A673 (cell line): ENCODE data around the gene ZYG11A. TPM values are rescaled to one million over a fixed set of nuclear protein-coding genes. Genes with fewer than 3 reads are reported as not detected.
A peak's percentile ranks its signal among the peaks of the same experiment; 100 is the strongest.

Experiments used
- BruUV-seq: library from RNA; stranded (reverse); fragments of 400-500 nt; replicated peaks from 2 replicates; lab custom pipeline; 2021; lab: Mats Ljungman, UMichigan
- CTCF ChIA-PET: fragments of 300-600 bp; sonication (Branson Sonifier 250); formaldehyde crosslinking; loops from one replicate; lab custom pipeline; 2022; ENCODE audit warnings: antibody characterized with exemption; lab: Charles Lee
- POLR2A ChIA-PET: fragments of 300-600 bp; sonication (Branson Sonifier 250); formaldehyde crosslinking; loops from one replicate; lab custom pipeline; 2022; ENCODE audit warnings: antibody characterized with exemption; ENCODE audit not compliant: low non-redundant PET; lab: Charles Lee
- DNase-seq: peaks from one replicate; pipeline ENCODE4 v3.0.0-alpha.2; 2015; ENCODE audit warnings: low spot score
- H3K27ac ChIP-seq: fragments of 200-600 bp; sonication (generic); 2 replicates; pipeline ENCODE4 v1.5.1; 2016; ENCODE audit warnings: mixed run types, low read depth, mild to moderate bottlenecking, mixed read lengths, antibody characterized with exemption, low read length; ENCODE audit not compliant: poor library complexity, severe bottlenecking
- H3K27me3 ChIP-seq: fragments of 200-600 bp; sonication (generic); replicated peaks from 2 replicates; pipeline ENCODE4 v1.6.1; 2017; ENCODE audit warnings: mixed run types, low read depth, mild to moderate bottlenecking, mixed read lengths, antibody characterized with exemption, low read length; ENCODE audit not compliant: insufficient read depth, poor library complexity
- H3K36me3 ChIP-seq: fragments of 200-600 bp; sonication (generic); 2 replicates; pipeline ENCODE4 v1.6.1; 2016; ENCODE audit warnings: mixed run types, mild to moderate bottlenecking, mixed read lengths, antibody characterized with exemption, low read length; ENCODE audit not compliant: insufficient read depth, poor library complexity, severe bottlenecking
- H3K4me1 ChIP-seq: fragments of 200-600 bp; sonication (generic); 2 replicates; pipeline ENCODE4 v1.6.1; 2017; ENCODE audit warnings: mixed run types, mild to moderate bottlenecking, mixed read lengths, antibody characterized with exemption, low read length; ENCODE audit not compliant: insufficient read depth, poor library complexity, severe bottlenecking
- H3K4me3 ChIP-seq: fragments of 200-600 bp; sonication (generic); 2 replicates; pipeline ENCODE4 v1.5.1; 2016; ENCODE audit warnings: low read depth, mixed run types, mild to moderate bottlenecking, mixed read lengths, low read length; ENCODE audit not compliant: poor library complexity, severe bottlenecking
- H3K9me3 ChIP-seq: fragments of 200-600 bp; sonication (generic); 2 replicates; pipeline ENCODE4 v1.6.1; 2016; ENCODE audit warnings: mixed run types, low read depth, mild to moderate bottlenecking, mixed read lengths, antibody characterized with exemption, low read length; ENCODE audit not compliant: poor library complexity, severe bottlenecking
- EZH2 ChIP-seq: fragments of 200-600 bp; sonication (generic); IDR thresholded peaks from 2 replicates; pipeline ENCODE4 v1.6.1; 2017; ENCODE audit warnings: borderline replicate concordance, low read depth, mild to moderate bottlenecking, mixed read lengths, antibody characterized with exemption, low read length; ENCODE audit not compliant: poor library complexity, severe bottlenecking
- intact Hi-C: fragments of 100-400 bp; cut with micrococcal nuclease; formaldehyde crosslinking; loops from one replicate; pipeline ENCODE4 v1.10.0; 2022; ENCODE audit not compliant: unreplicated experiment
- total RNA-seq: library from RNA; stranded (reverse); gene quantifications from 2 replicates; pipeline ENCODE4 v1.2.3, GENCODE V29; 2021
- TF ChIP-seq, protein P1 (sequence below): fragments of 300-800, 200-600 bp; sonication (generic); conservative IDR thresholded peaks from 2 replicates; pipeline ENCODE4 v1.5.1; 2017; ENCODE audit warnings: low read depth, mild to moderate bottlenecking, antibody characterized with exemption, low read length, moderate library complexity, mixed read lengths

The ZYG11A gene
- total RNA-seq, 1 experiment from 2014 or later: 0.17 TPM

DNA sequence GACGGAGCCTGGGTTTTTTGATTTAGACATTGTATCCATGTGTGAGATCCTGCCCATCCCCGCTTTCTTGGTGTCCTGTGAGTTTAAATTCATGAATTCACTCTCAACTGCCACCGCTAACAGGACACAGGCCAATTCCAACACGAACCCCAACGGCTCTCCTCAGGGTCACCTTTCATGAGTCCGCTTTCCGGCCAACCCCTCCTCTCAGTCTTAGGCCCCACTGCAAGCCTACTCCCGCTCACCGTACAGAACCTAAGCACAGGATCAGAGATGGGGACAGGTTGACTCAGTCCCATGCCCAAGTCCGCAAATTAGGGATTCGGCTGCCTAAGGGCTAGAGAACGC, 84.3 kb downstream of the ZYG11A start:
- H3K4me3 ChIP-seq: peak overlapping the region; percentile 78
- H3K4me1 ChIP-seq: peaks cover 8% of the 10 kb centered on the region
- intact Hi-C loops: no loop called here
- H3K36me3 ChIP-seq: no peaks in the 10 kb centered on the region
- BruUV-seq: no TSS peak
- no peaks in the 10 kb centered on the region for H3K9me3 ChIP-seq
- H3K27ac ChIP-seq: no peak overlapping the region
- ChIA-PET CTCF (interaction anchor here (0.6 to 0.7 kb wide), 2 partner anchors 15 to 49 kb away, joined by 3 to 4 read pairs; no protein-coding TSS in a partner anchor), POLR2A (no interaction called here)
- TF ChIP-seq, protein P1, sequence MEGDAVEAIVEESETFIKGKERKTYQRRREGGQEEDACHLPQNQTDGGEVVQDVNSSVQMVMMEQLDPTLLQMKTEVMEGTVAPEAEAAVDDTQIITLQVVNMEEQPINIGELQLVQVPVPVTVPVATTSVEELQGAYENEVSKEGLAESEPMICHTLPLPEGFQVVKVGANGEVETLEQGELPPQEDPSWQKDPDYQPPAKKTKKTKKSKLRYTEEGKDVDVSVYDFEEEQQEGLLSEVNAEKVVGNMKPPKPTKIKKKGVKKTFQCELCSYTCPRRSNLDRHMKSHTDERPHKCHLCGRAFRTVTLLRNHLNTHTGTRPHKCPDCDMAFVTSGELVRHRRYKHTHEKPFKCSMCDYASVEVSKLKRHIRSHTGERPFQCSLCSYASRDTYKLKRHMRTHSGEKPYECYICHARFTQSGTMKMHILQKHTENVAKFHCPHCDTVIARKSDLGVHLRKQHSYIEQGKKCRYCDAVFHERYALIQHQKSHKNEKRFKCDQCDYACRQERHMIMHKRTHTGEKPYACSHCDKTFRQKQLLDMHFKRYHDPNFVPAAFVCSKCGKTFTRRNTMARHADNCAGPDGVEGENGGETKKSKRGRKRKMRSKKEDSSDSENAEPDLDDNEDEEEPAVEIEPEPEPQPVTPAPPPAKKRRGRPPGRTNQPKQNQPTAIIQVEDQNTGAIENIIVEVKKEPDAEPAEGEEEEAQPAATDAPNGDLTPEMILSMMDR: no peak
- no peak for TF ChIP-seq EZH2
- no peaks in the 10 kb centered on the region for H3K27me3 ChIP-seq
- DNase-seq: no peak

DNA sequence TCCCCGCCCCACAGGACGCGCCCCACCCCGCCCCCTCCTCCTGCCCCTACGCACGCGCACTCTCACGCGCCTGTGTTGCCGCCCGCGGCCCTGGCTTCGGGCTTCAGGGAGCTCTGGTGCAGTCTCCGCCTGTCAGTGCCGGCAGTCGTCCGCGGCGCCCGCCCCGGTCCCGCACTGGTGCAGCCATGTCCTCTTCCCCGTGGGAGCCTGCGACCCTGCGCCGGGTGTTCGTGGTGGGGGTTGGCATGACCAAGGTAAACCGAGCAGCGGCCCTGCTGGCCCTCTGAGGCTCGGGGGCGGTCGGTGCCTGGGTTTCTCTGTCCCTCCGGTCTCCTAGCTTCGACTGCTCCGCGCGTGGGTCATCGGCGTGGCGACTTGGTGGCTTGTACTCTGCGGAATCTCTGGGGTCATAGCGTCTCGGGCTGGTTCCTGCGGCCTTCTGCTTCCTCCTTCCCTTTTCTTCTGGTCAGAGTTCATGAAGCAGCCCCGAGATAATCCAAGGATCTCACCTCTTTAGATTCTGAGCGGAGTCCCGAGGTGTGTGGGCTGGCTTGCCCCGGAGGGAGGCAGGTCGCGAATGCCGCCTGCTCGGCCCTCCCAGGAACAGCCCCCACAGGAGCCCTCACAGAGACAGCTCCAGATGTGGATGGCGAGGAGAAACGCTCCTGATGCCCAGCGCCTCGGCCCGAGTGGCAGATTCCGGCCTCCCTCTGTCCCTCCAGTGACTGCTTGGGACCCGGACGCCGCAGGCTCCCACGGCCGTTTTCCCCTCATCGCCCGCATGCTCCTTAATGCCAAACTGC, 84.9 kb downstream of the ZYG11A start, which contains the start of gene SCP2:
TSS of gene SCP2 (plus strand) at position 65 of the 803 bp plus-strand sequence. CDS start at position 186, 121 bp downstream.
- intact Hi-C loops: no loop called here
- BruUV-seq: no TSS peak
- Histone ChIP-seq H3K27me3 (no peaks in the 10 kb centered on the region), H3K9me3 (no peaks in the 10 kb centered on the region), H3K4me1 (peaks cover 8% of the 10 kb centered on the region), H3K4me3 (peak within 1 kb of the TSS; percentile 78), H3K36me3 (no peaks in the 10 kb centered on the region), H3K27ac (peak within 1 kb of the TSS; percentile 75)
- ChIA-PET CTCF (interaction anchor here (0.6 to 0.7 kb wide), 2 partner anchors 14 to 48 kb away, joined by 3 to 4 read pairs; no protein-coding TSS in a partner anchor), POLR2A (no interaction called here)
- peak; percentile 87 for DNase-seq
- no peak for TF ChIP-seq EZH2
- TF ChIP-seq, protein P1: no peak

DNA sequence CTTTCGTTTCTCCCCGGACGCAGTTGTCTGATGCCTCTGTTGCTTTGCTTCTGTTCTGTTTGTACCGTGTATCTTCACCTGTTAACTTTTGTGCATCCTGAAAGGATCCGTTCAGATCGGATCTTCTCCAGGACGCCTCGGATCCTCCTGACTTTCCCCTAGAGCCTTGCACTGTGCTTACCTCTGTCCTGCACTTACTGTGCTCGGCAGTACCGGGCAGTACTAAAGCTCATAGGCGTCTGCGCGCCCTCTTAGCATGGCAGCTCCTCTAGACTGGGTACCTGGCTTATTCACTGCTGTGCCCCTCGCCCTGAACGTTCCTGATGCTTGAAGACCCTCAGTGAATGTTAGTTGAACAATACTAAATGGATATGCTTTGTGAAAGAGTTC, 85.5 kb downstream of the ZYG11A start:
- H3K27ac ChIP-seq: no peak overlapping the region
- intact Hi-C loops: no loop called here
- H3K27me3 ChIP-seq: no peaks in the 10 kb centered on the region
- no peaks in the 10 kb centered on the region for H3K9me3 ChIP-seq
- H3K4me1 ChIP-seq: peaks cover 8% of the 10 kb centered on the region
- ChIA-PET CTCF (no interaction called here), POLR2A (no interaction called here)
- peak overlapping the region; percentile 78 for H3K4me3 ChIP-seq
- DNase-seq: no peak
- BruUV-seq: no TSS peak
- H3K36me3 ChIP-seq: no peaks in the 10 kb centered on the region
- no peak for TF ChIP-seq EZH2
- TF ChIP-seq, protein P1: no peak
